HUES48 (cell line): Measurements from ENCODE around the gene SP3.

Experiments
- H3K27ac ChIP-seq: one replicate; pipeline ENCODE4 v1.7.0; 2013; ENCODE audit warnings: low read depth, low read length, inconsistent platforms
- H3K27me3 ChIP-seq: 2 replicates; pipeline ENCODE4 v1.6.1; 2013; ENCODE audit warnings: mild to moderate bottlenecking, low read length; ENCODE audit not compliant: control insufficient read depth, insufficient read depth
- H3K36me3 ChIP-seq: 2 replicates; pipeline ENCODE4 v1.6.1; 2013; ENCODE audit warnings: low read length; ENCODE audit not compliant: control insufficient read depth, insufficient read depth
- H3K4me1 ChIP-seq: 2 replicates; pipeline ENCODE4 v1.6.1; 2013; ENCODE audit warnings: mild to moderate bottlenecking, low read length; ENCODE audit not compliant: control insufficient read depth, insufficient read depth
- H3K4me3 ChIP-seq: 2 replicates; pipeline ENCODE4 v1.5.1; 2013; ENCODE audit warnings: mild to moderate bottlenecking, low read depth, low read length
- H3K9ac ChIP-seq: 2 replicates; pipeline ENCODE4 v1.6.1; 2013; ENCODE audit warnings: mild to moderate bottlenecking, low read depth, low read length, moderate library complexity
- H3K9me3 ChIP-seq: 2 replicates; pipeline ENCODE4 v1.6.1; 2013; ENCODE audit warnings: low read length; ENCODE audit not compliant: control insufficient read depth, insufficient read depth

SP3 gene

GRCh38 chr2:173993459-173993858 lies 28.3 kb upstream of the SP3 start:
- no peaks in the 10 kb centered on the region for H3K4me1 ChIP-seq
- no peaks in the 10 kb centered on the region for H3K9me3 ChIP-seq
- no peak overlapping the region for H3K9ac ChIP-seq
- H3K36me3 ChIP-seq: no peaks in the 10 kb centered on the region
- H3K27me3 ChIP-seq: no peaks in the 10 kb centered on the region
- H3K4me3 ChIP-seq: no peak overlapping the region
- H3K27ac ChIP-seq: no peak overlapping the region

GRCh38 chr2:173991856-173992588 lies 26.8 kb upstream of the SP3 start:
- no peaks in the 10 kb centered on the region for H3K9me3 ChIP-seq
- H3K4me1 ChIP-seq: no peaks in the 10 kb centered on the region
- H3K4me3 ChIP-seq: no peak overlapping the region
- no peaks in the 10 kb centered on the region for H3K27me3 ChIP-seq
- no peak overlapping the region for H3K9ac ChIP-seq
- H3K36me3 ChIP-seq: no peaks in the 10 kb centered on the region
- H3K27ac ChIP-seq: no peak overlapping the region

GRCh38 chr2:173990970-173991819 lies 26.0 kb upstream of the SP3 start:
- Histone ChIP-seq H3K4me3 (no peak overlapping the region), H3K36me3 (no peaks in the 10 kb centered on the region), H3K9me3 (no peaks in the 10 kb centered on the region), H3K4me1 (no peaks in the 10 kb centered on the region), H3K27me3 (no peaks in the 10 kb centered on the region), H3K9ac (no peak overlapping the region), H3K27ac (no peak overlapping the region)

GRCh38 chr2:173990245-173990644 lies 25.1 kb upstream of the SP3 start:
- H3K9ac ChIP-seq: no peak overlapping the region
- no peak overlapping the region for H3K4me3 ChIP-seq
- no peaks in the 10 kb centered on the region for H3K27me3 ChIP-seq
- no peaks in the 10 kb centered on the region for H3K4me1 ChIP-seq
- H3K9me3 ChIP-seq: no peaks in the 10 kb centered on the region
- no peak overlapping the region for H3K27ac ChIP-seq
- H3K36me3 ChIP-seq: no peaks in the 10 kb centered on the region

GRCh38 chr2:173989884-173990215 lies 24.7 kb upstream of the SP3 start:
- Histone ChIP-seq H3K9me3 (no peaks in the 10 kb centered on the region), H3K36me3 (no peaks in the 10 kb centered on the region), H3K4me1 (no peaks in the 10 kb centered on the region), H3K27me3 (no peaks in the 10 kb centered on the region), H3K27ac (no peak overlapping the region), H3K4me3 (no peak overlapping the region), H3K9ac (no peak overlapping the region)

GRCh38 chr2:173989160-173989883 lies 24.1 kb upstream of the SP3 start:
- Histone ChIP-seq H3K9ac (no peak overlapping the region), H3K4me3 (no peak overlapping the region), H3K4me1 (no peaks in the 10 kb centered on the region), H3K9me3 (no peaks in the 10 kb centered on the region), H3K36me3 (no peaks in the 10 kb centered on the region), H3K27ac (no peak overlapping the region), H3K27me3 (no peaks in the 10 kb centered on the region)

GRCh38 chr2:173986805-173987204 lies 21.6 kb upstream of the SP3 start:
- Histone ChIP-seq H3K9ac (no peak overlapping the region), H3K4me1 (peaks cover 7% of the 10 kb centered on the region), H3K36me3 (no peaks in the 10 kb centered on the region), H3K9me3 (no peaks in the 10 kb centered on the region), H3K27me3 (no peaks in the 10 kb centered on the region), H3K27ac (no peak overlapping the region), H3K4me3 (no peak overlapping the region)

- Histone ChIP-seq H3K9ac (no peak overlapping the region), H3K9me3 (no peaks in the 10 kb centered on the region), H3K4me1 (peaks cover 7% of the 10 kb centered on the region), H3K4me3 (no peak overlapping the region), H3K36me3 (no peaks in the 10 kb centered on the region), H3K27me3 (no peaks in the 10 kb centered on the region), H3K27ac (no peak overlapping the region)
Measured at GRCh38 chr2:173985605-173985992, 20.4 kb upstream of the SP3 start.

- Histone ChIP-seq H3K27ac (no peak overlapping the region), H3K4me1 (peaks cover 7% of the 10 kb centered on the region), H3K4me3 (no peak overlapping the region)
Measured at GRCh38 chr2:173984866-173985604, 19.9 kb upstream of the SP3 start.

GRCh38 chr2:173983391-173983871 lies 18.3 kb upstream of the SP3 start:
- no peaks in the 10 kb centered on the region for H3K27me3 ChIP-seq
- no peaks in the 10 kb centered on the region for H3K36me3 ChIP-seq
- H3K27ac ChIP-seq: no peak overlapping the region
- H3K4me1 ChIP-seq: peaks cover 7% of the 10 kb centered on the region
- no peak overlapping the region for H3K9ac ChIP-seq
- H3K9me3 ChIP-seq: no peaks in the 10 kb centered on the region
- H3K4me3 ChIP-seq: no peak overlapping the region

More at GRCh38 chr2:173984866-173985604, 19.9 kb upstream of the SP3 start:
- Histone ChIP-seq H3K36me3 (no peaks in the 10 kb centered on the region), H3K9me3 (no peaks in the 10 kb centered on the region), H3K9ac (no peak overlapping the region), H3K27me3 (no peaks in the 10 kb centered on the region)
